KG1 (cell line): Measurements from ENCODE around the gene SELENOK.

Source experiments
- DNase-seq: peaks from one replicate; lab custom pipeline; 2025; lab: John Stamatoyannopoulos, UW

SELENOK gene

GRCh38 chr3:53842436-53843194, 49.0 kb downstream of the SELENOK start:
- DNase-seq = no peak

DNA sequence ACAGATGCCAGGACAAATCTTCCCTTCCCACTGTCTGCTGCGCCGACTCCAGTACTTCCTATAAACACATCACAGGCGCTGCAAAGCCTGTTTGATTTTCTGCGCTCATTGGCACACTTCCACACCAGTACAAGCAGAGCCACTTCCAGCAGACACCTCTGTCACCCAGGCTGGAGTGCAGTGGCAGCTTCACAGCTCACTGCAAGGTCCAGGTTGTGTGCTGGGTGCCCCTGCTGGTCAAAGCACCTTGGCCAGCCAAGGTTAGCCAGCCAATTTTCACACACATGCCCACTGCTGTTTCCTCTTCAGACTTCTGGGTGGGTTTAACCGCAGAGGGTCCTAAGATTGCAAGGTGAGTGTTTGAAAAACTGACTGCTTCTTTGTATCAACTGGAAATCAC, 50.4 kb downstream of the SELENOK start:
- DNase-seq = no peak

- no peak for DNase-seq
Observed at GRCh38 chr3:53837331-53837730, 54.3 kb downstream of the SELENOK start.

- DNase-seq = no peak
Observed at GRCh38 chr3:53836084-53836872, 55.4 kb downstream of the SELENOK start.

GRCh38 chr3:53835257-53835656, 56.4 kb downstream of the SELENOK start:
- DNase-seq = no peak

GRCh38 chr3:53834429-53835095, 57.1 kb downstream of the SELENOK start:
- no peak for DNase-seq
